GM21447 (cell line): ENCODE measurements around the gene PRICKLE2.

Experiments
- ATAC-seq: cut with Tn5 transposase; IDR thresholded peaks from one replicate; pipeline ENCODE4 v1.9.1; 2021; ENCODE audit not compliant: unreplicated experiment

Gene PRICKLE2

GRCh38 chr3:64161481-64161952 is 63.7 kb downstream of the PRICKLE2 start:
- no peak for ATAC-seq

- ATAC-seq = no peak
Measured at GRCh38 chr3:64160000-64160695, 65.1 kb downstream of the PRICKLE2 start.

- no peak for ATAC-seq
Measured at GRCh38 chr3:64158334-64158733, 66.9 kb downstream of the PRICKLE2 start.

- no peak for ATAC-seq
Measured at GRCh38 chr3:64157150-64158035, 67.9 kb downstream of the PRICKLE2 start.

GRCh38 chr3:64155328-64155727 is 69.9 kb downstream of the PRICKLE2 start:
- ATAC-seq = no peak

- no peak for ATAC-seq
Measured at GRCh38 chr3:64152676-64153466, 72.4 kb downstream of the PRICKLE2 start.

GRCh38 chr3:64152086-64152485 is 73.2 kb downstream of the PRICKLE2 start:
- ATAC-seq = no peak

GRCh38 chr3:64151342-64151871 is 73.9 kb downstream of the PRICKLE2 start:
- ATAC-seq = no peak

- no peak for ATAC-seq
Measured at GRCh38 chr3:64150623-64151207, 74.6 kb downstream of the PRICKLE2 start.

- ATAC-seq = no peak
Measured at GRCh38 chr3:64149886-64150285, 75.4 kb downstream of the PRICKLE2 start.

- ATAC-seq = no peak
Measured at GRCh38 chr3:64148955-64149653, 76.2 kb downstream of the PRICKLE2 start.

- ATAC-seq = no peak
Measured at GRCh38 chr3:64147211-64147610, 78.1 kb downstream of the PRICKLE2 start.

- no peak for ATAC-seq
Measured at GRCh38 chr3:64145438-64145837, 79.8 kb downstream of the PRICKLE2 start.

- no peak for ATAC-seq
Measured at GRCh38 chr3:64144241-64144900, 80.9 kb downstream of the PRICKLE2 start.

GRCh38 chr3:64143409-64144130 is 81.7 kb downstream of the PRICKLE2 start:
- ATAC-seq = no peak

GRCh38 chr3:64141476-64141875 is 83.8 kb downstream of the PRICKLE2 start:
- ATAC-seq = no peak

- no peak for ATAC-seq
Measured at GRCh38 chr3:64140651-64141050, 84.6 kb downstream of the PRICKLE2 start.

GRCh38 chr3:64138656-64139375 is 86.5 kb downstream of the PRICKLE2 start:
- ATAC-seq = no peak
